GM19238 (cell line): ENCODE measurements around the gene ATG10.
"Not testable (repeated sequence)": the region's sequence is repeated elsewhere in the genome, so short reads cannot be mapped to it uniquely, and the experiment has no call there.

ENCODE experiments used
- DNase-seq: peaks from one replicate; pipeline ENCODE4 v3.0.0; 2011; ENCODE audit warnings: low spot score; ENCODE audit not compliant: insufficient read length

ATG10 gene

GRCh38 chr5:82218374-82219156 is 246.7 kb downstream of the ATG10 start:
- no peak for DNase-seq

GRCh38 chr5:82221020-82221419 is 249.2 kb downstream of the ATG10 start:
- DNase-seq: no peak

DNA sequence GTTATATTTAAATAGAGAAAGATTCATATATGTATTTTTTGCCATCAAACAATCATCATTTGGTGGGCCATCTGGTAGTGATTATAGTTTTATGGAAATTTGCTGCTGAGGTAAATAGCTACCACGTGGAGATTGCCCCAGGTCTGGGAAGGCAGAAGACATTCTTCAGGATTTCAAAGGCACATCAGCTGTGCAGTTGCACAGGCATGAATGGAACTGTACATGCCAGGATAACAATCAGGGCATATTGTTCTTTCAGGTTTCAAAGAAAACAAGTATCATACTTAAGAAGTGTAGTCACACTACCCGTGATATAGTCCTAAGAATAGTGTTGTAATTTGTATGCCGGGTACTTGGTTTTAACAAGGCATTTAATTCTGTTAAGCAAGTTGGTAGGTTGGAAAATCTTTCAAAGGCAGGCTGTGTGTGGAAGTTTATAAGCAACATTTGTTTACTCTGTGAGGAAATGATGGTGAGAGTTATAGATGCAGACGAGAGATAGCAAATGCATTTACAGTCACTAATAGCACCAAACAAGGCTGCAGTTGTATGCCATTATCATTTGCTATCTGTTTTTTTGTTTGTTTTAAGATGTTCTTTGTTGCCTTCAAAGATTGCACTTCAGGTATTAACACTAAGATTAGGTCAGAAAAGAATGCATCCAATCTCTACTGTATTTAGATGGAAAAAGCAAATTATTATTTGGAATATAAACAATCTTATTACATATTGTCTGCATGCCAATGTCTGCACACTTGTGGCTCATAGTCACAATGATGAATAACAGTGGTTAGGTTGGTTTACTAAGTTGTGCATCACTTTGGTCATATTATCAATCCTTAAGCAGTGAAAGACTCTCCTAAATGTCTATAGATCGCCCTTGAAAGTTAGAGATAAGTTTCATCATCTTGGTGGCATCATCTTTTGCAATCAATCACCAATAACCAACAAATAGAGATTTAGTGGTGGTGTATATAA is 251.1 kb downstream of the ATG10 start:
- no peak for DNase-seq

GRCh38 chr5:82225525-82226172 is 253.8 kb downstream of the ATG10 start:
- peak; percentile 47 for DNase-seq

GRCh38 chr5:82234885-82235284 is 263.1 kb downstream of the ATG10 start:
- no peak for DNase-seq

DNA sequence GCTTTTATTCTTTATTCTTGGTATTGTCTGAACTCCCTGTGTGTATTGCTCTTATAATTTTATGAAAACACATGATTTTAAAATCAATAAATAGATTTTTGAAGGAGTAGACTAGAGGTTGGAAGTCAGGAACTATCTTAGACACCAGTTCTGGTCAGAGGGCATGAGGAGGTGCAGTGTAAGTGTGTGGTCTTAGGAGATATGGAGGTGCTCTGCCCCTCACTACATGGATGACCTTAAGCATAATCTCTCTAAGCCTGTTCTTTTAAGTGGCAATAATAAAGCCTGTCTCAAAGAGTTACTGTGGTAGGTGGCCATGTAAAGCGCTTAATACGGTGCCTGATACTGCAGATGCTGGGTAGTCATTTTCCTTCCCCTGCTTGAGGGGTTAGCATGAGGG is 272.3 kb downstream of the ATG10 start:
- no peak for DNase-seq

- no peak for DNase-seq
These were observed 273.2 kb downstream of the ATG10 start for GRCh38 chr5:82244854-82245635.

DNA sequence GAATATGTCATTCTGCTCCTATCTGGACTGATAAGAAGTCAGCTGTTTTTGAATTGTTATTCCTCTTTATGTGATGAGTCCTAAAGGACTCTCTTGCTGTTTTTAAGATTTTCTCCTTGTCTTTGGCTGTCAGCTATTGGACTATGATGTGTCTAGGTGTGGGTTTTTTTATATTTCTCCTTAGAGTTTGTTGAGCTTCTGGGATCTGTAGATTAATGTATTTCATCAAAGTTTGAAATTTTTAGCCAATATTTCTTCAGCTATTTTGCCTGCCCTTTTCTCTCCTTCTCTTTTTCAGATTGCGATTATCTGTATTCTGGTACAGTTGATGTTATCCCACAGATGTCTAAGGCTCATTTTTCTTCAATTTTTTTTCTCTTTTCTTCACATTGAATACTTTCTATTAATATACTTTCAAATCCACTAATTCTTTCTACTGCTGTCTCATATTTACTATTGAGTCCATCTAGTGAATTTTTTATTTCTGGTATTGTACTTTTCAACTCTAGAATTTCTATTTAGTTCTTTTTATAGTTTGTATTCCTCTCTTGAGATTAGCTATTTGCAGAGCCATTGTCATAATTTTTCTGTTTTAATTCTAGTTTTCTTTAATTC is 275.2 kb downstream of the ATG10 start:
- DNase-seq: no peak

GRCh38 chr5:82252744-82253143 is 280.9 kb downstream of the ATG10 start:
- DNase-seq: no peak

- DNase-seq: no peak
These were observed 284.0 kb downstream of the ATG10 start for GRCh38 chr5:82255844-82256243.

DNA sequence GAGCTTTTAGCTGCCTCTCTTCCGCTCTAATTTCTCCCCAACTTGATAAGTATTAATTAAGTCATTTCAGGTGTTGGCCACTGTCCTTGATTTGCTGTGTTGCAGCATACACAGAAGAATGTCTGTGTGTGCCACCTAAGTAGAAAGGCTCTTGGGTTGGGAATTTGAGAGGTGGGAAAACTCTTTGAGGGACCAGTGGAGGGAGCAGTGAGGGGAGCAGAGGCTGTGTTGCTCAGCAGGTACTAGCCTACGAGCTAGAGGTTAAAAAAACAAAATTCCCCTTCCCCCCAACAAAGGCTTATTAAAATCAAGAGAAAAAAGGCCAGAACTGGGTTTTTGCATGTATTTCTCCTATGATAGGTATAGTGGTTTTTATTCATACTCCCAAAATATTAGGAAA is 285.4 kb downstream of the ATG10 start:
- no peak for DNase-seq

GRCh38 chr5:82257729-82258128 is 285.9 kb downstream of the ATG10 start:
- DNase-seq: no peak

DNA sequence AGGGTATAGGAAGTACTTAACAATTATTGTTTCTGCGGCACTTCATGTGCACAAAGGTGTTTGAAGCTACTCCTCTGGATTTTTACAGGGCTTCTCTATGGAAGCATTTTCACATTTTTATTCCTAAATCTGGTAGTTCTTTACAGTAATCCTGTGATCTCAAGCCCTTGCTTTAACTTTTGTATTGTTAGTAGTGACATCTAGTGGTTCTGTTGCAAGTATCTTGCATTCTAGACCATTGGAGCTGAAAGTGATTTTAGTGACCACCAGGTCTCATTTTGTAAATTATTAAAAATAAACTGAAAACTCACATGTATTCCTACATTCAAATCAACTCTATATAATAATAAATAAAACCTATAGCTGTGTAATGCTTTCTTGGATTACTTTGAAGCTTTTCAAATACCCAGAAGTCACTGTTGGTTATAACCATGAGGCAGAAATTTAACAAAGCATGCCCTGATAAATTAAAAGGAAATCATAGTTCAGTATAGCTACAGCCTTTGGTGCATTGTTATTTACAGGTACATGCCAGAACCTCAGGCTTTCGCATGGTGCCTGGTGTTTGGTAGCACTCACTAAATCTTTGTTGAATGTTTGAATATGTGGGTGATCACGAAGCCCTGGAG is 287.5 kb downstream of the ATG10 start:
- no peak for DNase-seq

- no peak for DNase-seq
These were observed 293.2 kb downstream of the ATG10 start for GRCh38 chr5:82265047-82265446.

DNA sequence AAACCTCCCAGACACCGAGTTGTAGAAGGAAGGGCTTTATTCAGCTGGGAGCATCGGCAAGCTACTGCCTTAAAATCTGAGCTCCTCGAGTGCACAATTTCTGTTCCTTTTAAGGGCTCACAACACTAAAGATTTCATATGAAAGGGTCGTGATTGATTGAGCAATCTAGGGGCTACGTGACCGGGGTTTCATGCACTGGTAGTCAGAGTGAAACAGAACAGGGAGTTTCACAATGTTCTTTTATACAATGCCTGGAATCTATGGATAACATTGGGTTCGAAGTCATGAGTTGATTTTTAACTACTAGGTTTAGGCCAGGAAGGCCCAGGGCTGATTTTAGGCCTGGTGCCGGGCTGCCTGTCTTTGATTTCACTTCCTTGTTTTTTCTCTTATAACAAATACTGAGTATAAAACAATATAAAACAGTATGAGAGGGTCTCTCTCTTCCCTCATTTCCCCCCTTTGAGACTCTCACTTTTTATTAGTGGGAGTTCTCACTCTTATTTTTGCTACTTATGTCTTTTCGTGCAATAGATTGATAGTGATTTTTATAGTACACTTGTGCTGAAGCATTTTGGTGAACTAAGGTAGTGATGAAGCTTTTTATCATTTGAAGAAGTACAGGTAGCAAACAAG is 295.6 kb downstream of the ATG10 start:
- not testable (repeated sequence) for DNase-seq

- DNase-seq: not testable (repeated sequence)
These were observed 297.5 kb downstream of the ATG10 start for GRCh38 chr5:82269363-82269762.

GRCh38 chr5:82272571-82273356 is 300.9 kb downstream of the ATG10 start:
- DNase-seq: not testable (repeated sequence)

DNA sequence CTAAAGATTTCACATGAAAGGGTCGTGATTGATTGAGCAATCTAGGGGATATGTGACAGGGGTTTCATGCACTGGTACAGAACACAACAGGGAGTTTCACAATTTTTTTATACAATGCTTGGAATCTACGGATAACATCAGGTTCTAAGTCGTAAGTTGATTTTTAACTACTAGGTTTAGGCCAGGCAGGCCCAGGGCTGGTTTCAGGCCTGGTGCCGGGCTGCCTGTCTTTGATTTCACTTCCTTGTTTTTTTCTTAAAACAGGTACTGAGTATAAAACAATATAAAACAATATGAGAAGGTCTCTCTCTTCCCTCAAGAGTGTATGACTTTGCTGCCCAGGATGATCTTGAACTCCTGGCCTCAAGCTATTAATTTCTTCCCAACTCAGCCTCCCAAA is 301.6 kb downstream of the ATG10 start:
- DNase-seq: not testable (repeated sequence)
